ENCODE results near the gene TSPAN3.

The TSPAN3 gene

GRCh38 chr15:77032647-77033416 is 38.1 kb downstream of the TSPAN3 start:
- DNase-seq, result no peak

- DNase-seq, result no peak
Observed at GRCh38 chr15:77032052-77032646, 38.8 kb downstream of the TSPAN3 start.

- DNase-seq, result no peak
Observed at GRCh38 chr15:77031376-77032050, 39.4 kb downstream of the TSPAN3 start.

GRCh38 chr15:77030928-77031375 is 40.0 kb downstream of the TSPAN3 start:
- no peak for DNase-seq

GRCh38 chr15:77030048-77030927 is 40.6 kb downstream of the TSPAN3 start:
- no peak for DNase-seq

- DNase-seq, result no peak
Observed at GRCh38 chr15:77029166-77030047, 41.5 kb downstream of the TSPAN3 start.

GRCh38 chr15:77028451-77029165 is 42.3 kb downstream of the TSPAN3 start:
- DNase-seq, result no peak

- no peak for DNase-seq
Observed at GRCh38 chr15:77027697-77028450, 43.0 kb downstream of the TSPAN3 start.

GRCh38 chr15:77027111-77027696 is 43.7 kb downstream of the TSPAN3 start:
- DNase-seq, result no peak

- DNase-seq, result no peak
Observed at GRCh38 chr15:77026501-77027110, 44.3 kb downstream of the TSPAN3 start.

GRCh38 chr15:77025941-77026411 is 44.9 kb downstream of the TSPAN3 start:
- DNase-seq, result no peak

GRCh38 chr15:77025083-77025901 is 45.6 kb downstream of the TSPAN3 start:
- no peak for DNase-seq

- peak; percentile 43 for DNase-seq
Observed at GRCh38 chr15:77024273-77025082, 46.4 kb downstream of the TSPAN3 start.

- no peak for DNase-seq
Observed at GRCh38 chr15:77023576-77024272, 47.2 kb downstream of the TSPAN3 start.

GRCh38 chr15:77022646-77023575 is 48.0 kb downstream of the TSPAN3 start:
- no peak for DNase-seq

All from fibroblast of skin of right quadriceps (primary cell).